Karpas-422 (cell line): ENCODE measurements around the gene ZNF644. TPM values are rescaled to one million over a fixed set of nuclear protein-coding genes. Genes with fewer than 3 reads are reported as not detected.

ENCODE experiments used
- DNase-seq: peaks from one replicate; pipeline ENCODE4 v3.0.0-alpha.2; 2015
- H2AFZ ChIP-seq: fragments of 200-600 bp; sonication (generic); 2 replicates; pipeline ENCODE4 v1.6.1; 2014; ENCODE audit warnings: antibody characterized with exemption, low read length, mixed read lengths
- H3K27ac ChIP-seq: fragments of 200-600 bp; sonication (generic); 2 replicates; pipeline ENCODE4 v1.5.1; 2014; ENCODE audit warnings: mild to moderate bottlenecking, low read length, moderate library complexity
- H3K27me3 ChIP-seq: fragments of 200-600 bp; sonication (generic); 2 replicates; pipeline ENCODE4 v1.6.1; 2014; ENCODE audit warnings: low read length, mixed read lengths
- H3K36me3 ChIP-seq: fragments of 200-600 bp; sonication (generic); 2 replicates; pipeline ENCODE4 v1.6.1; 2014; ENCODE audit warnings: low read length, mixed read lengths; ENCODE audit not compliant: insufficient read depth
- H3K4me1 ChIP-seq: fragments of 200-600 bp; sonication (generic); 2 replicates; pipeline ENCODE4 v1.6.1; 2014; ENCODE audit warnings: mild to moderate bottlenecking, low read length, mixed read lengths
- H3K4me2 ChIP-seq: fragments of 200-600 bp; sonication (generic); 2 replicates; pipeline ENCODE4 v1.6.1; 2014; ENCODE audit warnings: low read length, low read depth, mild to moderate bottlenecking; ENCODE audit not compliant: poor library complexity, severe bottlenecking
- H3K4me3 ChIP-seq: fragments of 200-600 bp; sonication (generic); 2 replicates; pipeline ENCODE4 v1.5.1; 2014; ENCODE audit warnings: mild to moderate bottlenecking, antibody characterized with exemption, low read length, mixed read lengths
- H3K79me2 ChIP-seq: fragments of 200-600 bp; sonication (generic); 2 replicates; pipeline ENCODE4 v1.6.1; 2014; ENCODE audit warnings: mild to moderate bottlenecking, low read length, mixed read lengths
- H3K9ac ChIP-seq: fragments of 200-600 bp; sonication (generic); 2 replicates; pipeline ENCODE4 v1.6.0; 2014; ENCODE audit warnings: low read length
- H3K9me2 ChIP-seq: fragments of 200-600 bp; sonication (generic), shearing (Covaris generic); replicated peaks from 2 replicates; pipeline ENCODE4 v1.6.0; 2014; ENCODE audit warnings: mild to moderate bottlenecking, low read length, moderate library complexity; ENCODE audit not compliant: insufficient read depth
- H3K9me3 ChIP-seq: fragments of 300-700, 200-600 bp; sonication (generic); 2 replicates; pipeline ENCODE4 v1.6.1; 2014; ENCODE audit warnings: low read length, mixed read lengths
- H4K20me1 ChIP-seq: fragments of 200-600 bp; sonication (generic); 2 replicates; pipeline ENCODE4 v1.6.1; 2014; ENCODE audit warnings: mild to moderate bottlenecking, antibody characterized with exemption, low read length, low read depth; ENCODE audit not compliant: insufficient read depth
- total RNA-seq: library from RNA; depleted of rRNA; stranded (reverse); fragments of >200 nt; shearing (Covaris generic); gene quantifications from 2 replicates; pipeline ENCODE4 v1.2.3, GENCODE V29; 2014; ENCODE audit warnings: low replicate concordance

ZNF644 gene
- total RNA-seq, 1 experiment from 2014 or later = 93.5 TPM

- Histone ChIP-seq H3K79me2 (peaks cover 97% of the 10 kb centered on the region), H3K4me2 (no peak overlapping the region), H3K9me2 (no peaks in the 10 kb centered on the region), H3K27ac (no peak overlapping the region), H2AFZ (no peak overlapping the region), H3K4me3 (no peak overlapping the region), H3K9ac (no peak overlapping the region), H3K4me1 (no peaks in the 10 kb centered on the region), H3K9me3 (no peaks in the 10 kb centered on the region), H3K36me3 (peaks cover 2% of the 10 kb centered on the region; the same call in 1 of the 2 replicates), H4K20me1 (peaks cover 9% of the 10 kb centered on the region), H3K27me3 (no peaks in the 10 kb centered on the region)
- no peak for DNase-seq
Observed at GRCh38 chr1:90951009-90951408, 70.8 kb downstream of the ZNF644 start.

DNA sequence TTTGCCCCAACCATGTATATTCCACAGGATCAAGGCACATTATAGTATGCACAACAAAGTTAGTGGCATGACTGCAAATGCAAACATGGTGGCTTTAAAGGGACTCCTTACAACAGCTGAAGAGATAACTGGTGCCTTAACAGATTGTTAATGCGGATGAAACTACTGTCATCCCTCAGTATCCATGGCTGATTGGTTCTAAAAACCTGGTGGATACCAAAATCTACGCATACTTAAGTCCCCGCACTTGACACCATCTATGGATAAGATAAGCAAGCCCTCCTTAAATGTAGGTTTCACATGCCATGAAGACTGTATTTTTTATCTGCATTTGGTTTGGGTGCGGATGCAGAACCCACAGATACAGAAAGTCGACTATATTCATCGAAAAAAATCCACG lies 73.5 kb downstream of the ZNF644 start:
- Histone ChIP-seq H3K4me3 (no peak overlapping the region), H3K9me3 (no peaks in the 10 kb centered on the region), H4K20me1 (peaks cover 3% of the 10 kb centered on the region)

GRCh38 chr1:90946630-90947029 lies 75.2 kb downstream of the ZNF644 start:
- H3K4me1 ChIP-seq = no peaks in the 10 kb centered on the region

More for the DNA sequence above, 73.5 kb downstream of the ZNF644 start:
- H3K9ac ChIP-seq = no peak overlapping the region
- DNase-seq = no peak
- H3K4me1 ChIP-seq = no peaks in the 10 kb centered on the region
- H3K9me2 ChIP-seq = no peaks in the 10 kb centered on the region
- H3K27ac ChIP-seq = no peak overlapping the region
- no peaks in the 10 kb centered on the region for H3K27me3 ChIP-seq
- no peak overlapping the region for H3K4me2 ChIP-seq
- H3K36me3 ChIP-seq = peaks cover 3% of the 10 kb centered on the region; the same call in 1 of the 2 replicates
- H2AFZ ChIP-seq = no peak overlapping the region
- H3K79me2 ChIP-seq = peaks cover 98% of the 10 kb centered on the region

GRCh38 chr1:90945287-90945686 lies 76.5 kb downstream of the ZNF644 start:
- Histone ChIP-seq H3K9me3 (no peaks in the 10 kb centered on the region), H3K9ac (no peak overlapping the region), H3K9me2 (no peaks in the 10 kb centered on the region), H3K79me2 (peaks cover 93% of the 10 kb centered on the region), H3K4me2 (no peak overlapping the region), H3K27ac (no peak overlapping the region), H2AFZ (no peak overlapping the region), H4K20me1 (no peaks in the 10 kb centered on the region; the same call in none of the 2 replicates), H3K27me3 (no peaks in the 10 kb centered on the region), H3K36me3 (peaks cover 25% of the 10 kb centered on the region), H3K4me3 (no peak overlapping the region), H3K4me1 (no peaks in the 10 kb centered on the region)
- DNase-seq = no peak

More at GRCh38 chr1:90946630-90947029, 75.2 kb downstream of the ZNF644 start:
- no peak overlapping the region for H3K27ac ChIP-seq
- peaks cover 95% of the 10 kb centered on the region for H3K79me2 ChIP-seq
- H3K36me3 ChIP-seq = peaks cover 12% of the 10 kb centered on the region; the same call in 1 of the 2 replicates
- no peaks in the 10 kb centered on the region for H3K9me2 ChIP-seq
- no peaks in the 10 kb centered on the region for H3K27me3 ChIP-seq
- H3K4me3 ChIP-seq = no peak overlapping the region
- H3K4me2 ChIP-seq = no peak overlapping the region
- peaks cover 3% of the 10 kb centered on the region for H4K20me1 ChIP-seq
- DNase-seq = no peak
- H3K9me3 ChIP-seq = no peaks in the 10 kb centered on the region
- H3K9ac ChIP-seq = no peak overlapping the region
- H2AFZ ChIP-seq = no peak overlapping the region

- H3K9me3 ChIP-seq = no peaks in the 10 kb centered on the region
- H3K4me2 ChIP-seq = no peak overlapping the region
- no peak overlapping the region for H2AFZ ChIP-seq
- no peaks in the 10 kb centered on the region for H3K4me1 ChIP-seq
- no peaks in the 10 kb centered on the region; the same call in none of the 2 replicates for H4K20me1 ChIP-seq
- no peak overlapping the region for H3K27ac ChIP-seq
- H3K27me3 ChIP-seq = no peaks in the 10 kb centered on the region
- DNase-seq = no peak
- H3K36me3 ChIP-seq = peaks cover 36% of the 10 kb centered on the region
- H3K9ac ChIP-seq = no peak overlapping the region
- no peaks in the 10 kb centered on the region for H3K9me2 ChIP-seq
- H3K79me2 ChIP-seq = peaks cover 96% of the 10 kb centered on the region
- H3K4me3 ChIP-seq = no peak overlapping the region
Observed at GRCh38 chr1:90943966-90944365, 77.9 kb downstream of the ZNF644 start.

DNA sequence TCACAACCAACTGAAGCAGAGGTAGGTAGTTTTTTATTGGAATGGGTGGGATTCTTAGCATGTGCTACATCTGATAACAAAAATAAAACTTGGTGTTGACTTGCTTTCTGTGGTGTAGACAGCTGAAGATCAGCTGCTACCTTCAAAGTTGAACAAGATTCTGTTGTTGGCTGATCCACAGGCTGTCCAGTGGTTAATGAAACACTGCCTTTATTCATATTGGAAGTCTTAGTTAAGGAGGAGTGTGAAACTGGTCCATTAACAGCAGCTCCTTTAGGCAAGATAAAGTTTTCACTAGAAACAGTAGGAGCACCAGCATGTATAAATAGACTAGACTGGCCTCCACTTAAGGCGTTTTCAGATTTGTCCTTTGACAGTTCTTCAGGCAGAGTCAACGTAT lies 81.1 kb downstream of the ZNF644 start:
- Histone ChIP-seq H3K27me3 (no peaks in the 10 kb centered on the region), H3K9me3 (no peaks in the 10 kb centered on the region), H3K4me2 (no peak overlapping the region), H3K27ac (no peak overlapping the region), H4K20me1 (no peaks in the 10 kb centered on the region; the same call in none of the 2 replicates), H3K36me3 (peaks cover 51% of the 10 kb centered on the region), H3K4me3 (no peak overlapping the region), H3K9me2 (no peaks in the 10 kb centered on the region), H3K4me1 (no peaks in the 10 kb centered on the region), H2AFZ (no peak overlapping the region), H3K79me2 (peaks cover 96% of the 10 kb centered on the region), H3K9ac (no peak overlapping the region)
- no peak for DNase-seq

- Histone ChIP-seq H3K4me1 (peaks cover 3% of the 10 kb centered on the region; the same call in 1 of the 2 replicates), H4K20me1 (no peaks in the 10 kb centered on the region), H3K79me2 (peaks cover 98% of the 10 kb centered on the region), H3K9me2 (no peaks in the 10 kb centered on the region), H3K4me3 (no peak overlapping the region), H3K9ac (no peak overlapping the region), H3K9me3 (no peaks in the 10 kb centered on the region), H2AFZ (no peak overlapping the region), H3K27ac (no peak overlapping the region), H3K27me3 (no peaks in the 10 kb centered on the region), H3K36me3 (peaks cover 52% of the 10 kb centered on the region), H3K4me2 (no peak overlapping the region)
- DNase-seq = no peak
Observed at GRCh38 chr1:90936731-90937130, 85.1 kb downstream of the ZNF644 start.

- Histone ChIP-seq H3K4me3 (no peak overlapping the region), H3K9me2 (no peaks in the 10 kb centered on the region)
- no peak for DNase-seq
Observed at GRCh38 chr1:90936061-90936460, 85.8 kb downstream of the ZNF644 start.

More at GRCh38 chr1:90936061-90936460, 85.8 kb downstream of the ZNF644 start:
- H3K36me3 ChIP-seq = peaks cover 45% of the 10 kb centered on the region
- no peak overlapping the region for H2AFZ ChIP-seq
- H3K4me2 ChIP-seq = no peak overlapping the region
- H3K79me2 ChIP-seq = peaks cover 100% of the 10 kb centered on the region
- H3K27ac ChIP-seq = no peak overlapping the region
- no peaks in the 10 kb centered on the region for H3K27me3 ChIP-seq
- H3K9me3 ChIP-seq = no peaks in the 10 kb centered on the region
- no peaks in the 10 kb centered on the region for H4K20me1 ChIP-seq
- no peak overlapping the region for H3K9ac ChIP-seq
- H3K4me1 ChIP-seq = peaks cover 3% of the 10 kb centered on the region; the same call in 1 of the 2 replicates
